MCF 10A (cell line): Measurements from ENCODE around the gene PHACTR1. TPM values are rescaled to one million over a fixed set of nuclear protein-coding genes. Genes with fewer than 3 reads are reported as not detected.

Experiments used
- BruUV-seq: library from RNA; stranded (reverse); fragments of 400-500 nt; replicated peaks from 2 replicates; lab custom pipeline; 2021; lab: Mats Ljungman, UMichigan
- CTCF ChIA-PET: fragments of 300-600 bp; sonication (Branson Sonifier 250); formaldehyde crosslinking; extraction: SDS; loops from one replicate; lab custom pipeline; 2021; ENCODE audit warnings: antibody characterized with exemption, inconsistent platforms; lab: Yijun Ruan, JAX
- POLR2A ChIA-PET: fragments of 300-600, 350-650 bp; sonication (Branson Sonifier 250); formaldehyde crosslinking; extraction: SDS; loops from one replicate; lab custom pipeline; 2020; ENCODE audit warnings: antibody characterized with exemption, inconsistent platforms; lab: Yijun Ruan, JAX
- DNase-seq: peaks from one replicate; pipeline ENCODE4 v3.0.0-alpha.2; 2018; ENCODE audit not compliant: unreplicated experiment
- H3K27ac Mint-ChIP-seq: one replicate; pipeline ENCODE4 v1.8.0; 2022; ENCODE audit warnings: mild to moderate bottlenecking, low read depth, mixed read lengths; ENCODE audit not compliant: unreplicated experiment
- H3K27me3 Mint-ChIP-seq: one replicate; pipeline ENCODE4 v1.8.0; 2022; ENCODE audit warnings: mixed read lengths; ENCODE audit not compliant: insufficient read depth, unreplicated experiment
- H3K36me3 Mint-ChIP-seq: one replicate; pipeline ENCODE4 v1.8.0; 2022; ENCODE audit warnings: mild to moderate bottlenecking, moderate library complexity, mixed read lengths; ENCODE audit not compliant: insufficient read depth, unreplicated experiment
- H3K4me1 Mint-ChIP-seq: one replicate; pipeline ENCODE4 v1.8.0; 2022; ENCODE audit warnings: mixed read lengths; ENCODE audit not compliant: insufficient read depth, unreplicated experiment
- H3K4me3 Mint-ChIP-seq: one replicate; pipeline ENCODE4 v1.8.0; 2022; ENCODE audit warnings: mild to moderate bottlenecking, moderate library complexity, mixed read lengths; ENCODE audit not compliant: unreplicated experiment
- H3K9me3 Mint-ChIP-seq: one replicate; pipeline ENCODE4 v1.8.0; 2022; ENCODE audit warnings: mixed read lengths; ENCODE audit not compliant: unreplicated experiment
- intact Hi-C: fragments of 100-400 bp; cut with micrococcal nuclease; formaldehyde crosslinking; loops from 2 replicates; pipeline ENCODE4 v1.14.1; 2022
- total RNA-seq: library from RNA; stranded (reverse); gene quantifications from 2 replicates; pipeline ENCODE4 v1.2.3, GENCODE V29; 2022
- TF ChIP-seq, protein P1 (sequence below): fragments of 200-600 bp; IDR thresholded peaks from one replicate; pipeline ENCODE4 v1.8.0; 2022; ENCODE audit warnings: antibody characterized with exemption, mild to moderate bottlenecking; ENCODE audit not compliant: unreplicated experiment

The PHACTR1 gene
- total RNA-seq, 1 experiment from 2014 or later, result not detected

DNA sequence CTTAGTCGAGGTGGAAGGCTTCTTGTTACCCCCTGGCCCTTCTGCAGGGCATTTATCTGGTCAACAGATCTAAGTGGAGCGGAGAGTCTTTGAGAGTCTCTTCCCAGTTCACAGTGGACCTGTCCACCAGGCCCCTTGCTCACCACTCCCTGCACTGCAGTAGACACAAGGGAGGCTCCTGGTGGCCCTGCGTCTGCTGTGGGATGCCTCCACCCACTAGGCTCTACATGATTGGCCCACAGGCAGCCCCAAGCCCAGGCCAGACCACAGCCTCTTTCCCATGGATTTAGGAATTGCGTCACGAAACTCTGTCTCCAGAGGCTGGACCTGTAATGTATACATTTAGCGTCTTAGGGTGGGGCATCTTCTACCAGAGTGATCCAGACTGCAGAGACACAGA lies 583.4 kb downstream of the PHACTR1 start:
- POLR2A ChIA-PET, result no interaction called here
- TF ChIP-seq, protein P1, sequence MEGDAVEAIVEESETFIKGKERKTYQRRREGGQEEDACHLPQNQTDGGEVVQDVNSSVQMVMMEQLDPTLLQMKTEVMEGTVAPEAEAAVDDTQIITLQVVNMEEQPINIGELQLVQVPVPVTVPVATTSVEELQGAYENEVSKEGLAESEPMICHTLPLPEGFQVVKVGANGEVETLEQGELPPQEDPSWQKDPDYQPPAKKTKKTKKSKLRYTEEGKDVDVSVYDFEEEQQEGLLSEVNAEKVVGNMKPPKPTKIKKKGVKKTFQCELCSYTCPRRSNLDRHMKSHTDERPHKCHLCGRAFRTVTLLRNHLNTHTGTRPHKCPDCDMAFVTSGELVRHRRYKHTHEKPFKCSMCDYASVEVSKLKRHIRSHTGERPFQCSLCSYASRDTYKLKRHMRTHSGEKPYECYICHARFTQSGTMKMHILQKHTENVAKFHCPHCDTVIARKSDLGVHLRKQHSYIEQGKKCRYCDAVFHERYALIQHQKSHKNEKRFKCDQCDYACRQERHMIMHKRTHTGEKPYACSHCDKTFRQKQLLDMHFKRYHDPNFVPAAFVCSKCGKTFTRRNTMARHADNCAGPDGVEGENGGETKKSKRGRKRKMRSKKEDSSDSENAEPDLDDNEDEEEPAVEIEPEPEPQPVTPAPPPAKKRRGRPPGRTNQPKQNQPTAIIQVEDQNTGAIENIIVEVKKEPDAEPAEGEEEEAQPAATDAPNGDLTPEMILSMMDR, result no peak
- no peaks in the 10 kb centered on the region for H3K9me3 Mint-ChIP-seq

GRCh38 chr6:13300643-13301590 lies 584.4 kb downstream of the PHACTR1 start:
- no peaks in the 10 kb centered on the region for H3K9me3 Mint-ChIP-seq
- BruUV-seq, result no TSS peak
- ChIA-PET CTCF (no interaction called here), POLR2A (no interaction called here)
- peaks cover 12% of the 10 kb centered on the region for H3K36me3 Mint-ChIP-seq
- H3K27ac Mint-ChIP-seq, result no peak overlapping the region
- peaks cover 15% of the 10 kb centered on the region for H3K4me1 Mint-ChIP-seq
- intact Hi-C loops, result no loop called here
- DNase-seq, result no peak
- no peak overlapping the region for H3K4me3 Mint-ChIP-seq
- TF ChIP-seq, protein P1, result no peak
- no peaks in the 10 kb centered on the region for H3K27me3 Mint-ChIP-seq

More for the DNA sequence above, 583.4 kb downstream of the PHACTR1 start:
- peaks cover 11% of the 10 kb centered on the region for H3K36me3 Mint-ChIP-seq
- no peak overlapping the region for H3K4me3 Mint-ChIP-seq
- H3K27ac Mint-ChIP-seq, result no peak overlapping the region
- H3K4me1 Mint-ChIP-seq, result peaks cover 15% of the 10 kb centered on the region
- CTCF ChIA-PET, result no interaction called here
- H3K27me3 Mint-ChIP-seq, result no peaks in the 10 kb centered on the region
- intact Hi-C loops, result no loop called here
- BruUV-seq, result no TSS peak
- no peak for DNase-seq

DNA sequence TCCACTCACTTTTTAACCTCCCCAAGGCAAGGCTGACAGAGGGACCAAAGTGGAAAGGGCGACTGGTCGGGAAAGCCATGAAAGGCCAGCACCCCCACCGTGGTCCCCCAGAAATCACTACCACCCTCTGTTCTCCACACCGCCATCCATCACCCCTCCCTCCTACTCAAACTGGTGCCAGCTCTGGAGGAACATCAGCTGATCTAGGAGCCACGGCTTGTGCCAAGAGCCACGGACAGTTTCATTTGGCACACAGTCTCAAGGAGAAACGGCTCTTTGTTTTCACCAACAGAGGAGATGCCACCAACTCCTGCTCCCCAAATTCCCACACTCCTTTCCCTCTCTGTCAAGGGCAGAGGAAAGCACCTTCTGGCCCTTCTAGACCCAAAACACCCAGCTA lies 585.7 kb downstream of the PHACTR1 start:
- TF ChIP-seq, protein P1, result no peak
- POLR2A ChIA-PET, result interaction anchor here (0.6 to 1.9 kb wide), 8 partner anchors 15 to 264 kb away, joined by 3 to 15 read pairs (median 4); partner anchors contain the start of gene TBC1D7

More for the DNA sequence above, 585.7 kb downstream of the PHACTR1 start:
- intact Hi-C loops, result loop anchor here (2.0 kb wide), 1 partner anchor 25 kb away; no protein-coding TSS in a partner anchor
- no peak for DNase-seq
- H3K27ac Mint-ChIP-seq, result peak overlapping the region; percentile 54
- H3K4me1 Mint-ChIP-seq, result peaks cover 17% of the 10 kb centered on the region
- CTCF ChIA-PET, result interaction anchor here (0.8 to 1.1 kb wide), 4 partner anchors 107 to 493 kb away, joined by 3 to 4 read pairs (median 4); no protein-coding TSS in a partner anchor
- peaks cover 16% of the 10 kb centered on the region for H3K36me3 Mint-ChIP-seq
- H3K4me3 Mint-ChIP-seq, result peak overlapping the region; percentile 5
- no TSS peak for BruUV-seq
- H3K27me3 Mint-ChIP-seq, result no peaks in the 10 kb centered on the region
- H3K9me3 Mint-ChIP-seq, result no peaks in the 10 kb centered on the region
